Nephron (organoid): Measurements from ENCODE around the gene RNF19B.
"Not testable (repeated sequence)": the region's sequence is repeated elsewhere in the genome, so short reads cannot be mapped to it uniquely, and the experiment has no call there.

Experiments used
- H3K27ac Mint-ChIP-seq, 3 experiments: 2 replicates each; pipeline ENCODE4 v1.8.0; 2020; ENCODE audit warnings: mixed read lengths in 3 of 3, mild to moderate bottlenecking in 2 of 3, moderate library complexity in 1 of 3
- H3K27me3 Mint-ChIP-seq: 2 replicates; pipeline ENCODE4 v1.8.0; 2021; ENCODE audit warnings: low read depth, mild to moderate bottlenecking, moderate library complexity, mixed read lengths
- H3K36me3 Mint-ChIP-seq: 2 replicates; pipeline ENCODE4 v1.8.0; 2020; ENCODE audit warnings: low read depth, mixed read lengths
- H3K4me1 Mint-ChIP-seq: 2 replicates; pipeline ENCODE4 v1.8.0; 2020; ENCODE audit warnings: mixed read lengths
- H3K4me3 Mint-ChIP-seq, 3 experiments: 2 replicates each; pipeline ENCODE4 v1.8.0; 2020; ENCODE audit warnings: mild to moderate bottlenecking in 3 of 3, mixed read lengths in 3 of 3, moderate library complexity in 2 of 3
- H3K9me3 Mint-ChIP-seq: 2 replicates; pipeline ENCODE4 v1.8.0; 2020; ENCODE audit warnings: mixed read lengths
- CTCF ChIP-seq, 3 experiments: fragments of 200-600 bp; sonication (generic); IDR thresholded peaks; one replicate each; pipeline ENCODE4 v1.5.0; 2021; ENCODE audit warnings: antibody characterized with exemption in 3 of 3; ENCODE audit not compliant: unreplicated experiment in 3 of 3

The RNF19B gene

GRCh38 chr1:32983020-32983419 is 18.4 kb upstream of the RNF19B start:
- H3K27me3 Mint-ChIP-seq = peaks cover 23% of the 10 kb centered on the region
- peaks cover 11% of the 10 kb centered on the region for H3K4me1 Mint-ChIP-seq
- no peak for TF ChIP-seq CTCF (IDR thresholded peaks at IDR 0.05; ENCODE audit: unreplicated experiment in 3 of 3)
- H3K4me3 Mint-ChIP-seq = no peak overlapping the region
- H3K36me3 Mint-ChIP-seq = no peaks in the 10 kb centered on the region
- no peaks in the 10 kb centered on the region for H3K9me3 Mint-ChIP-seq
- H3K27ac Mint-ChIP-seq = no peak overlapping the region

GRCh38 chr1:32981003-32981901 is 16.6 kb upstream of the RNF19B start:
- peaks cover 30% of the 10 kb centered on the region for H3K27me3 Mint-ChIP-seq
- H3K9me3 Mint-ChIP-seq = no peaks in the 10 kb centered on the region
- H3K4me1 Mint-ChIP-seq = peaks cover 19% of the 10 kb centered on the region
- H3K36me3 Mint-ChIP-seq = no peaks in the 10 kb centered on the region
- no peak for TF ChIP-seq CTCF (IDR thresholded peaks at IDR 0.05; ENCODE audit: unreplicated experiment in 3 of 3)
- H3K4me3 Mint-ChIP-seq = no peak overlapping the region
- H3K27ac Mint-ChIP-seq = peak overlapping the region; percentile 11 to 30 (median 12)

- no peak for TF ChIP-seq CTCF (IDR thresholded peaks at IDR 0.05; ENCODE audit: unreplicated experiment in 3 of 3)
- Mint-ChIP-seq H3K27ac (no peak overlapping the region), H3K9me3 (peaks cover 3% of the 10 kb centered on the region), H3K36me3 (no peaks in the 10 kb centered on the region), H3K4me1 (peaks cover 19% of the 10 kb centered on the region), H3K4me3 (no peak overlapping the region), H3K27me3 (peaks cover 26% of the 10 kb centered on the region)
Observed at GRCh38 chr1:32980080-32980479, 15.5 kb upstream of the RNF19B start.

- TF ChIP-seq CTCF (IDR thresholded peaks at IDR 0.05; ENCODE audit: unreplicated experiment in 3 of 3) = no peak
- peaks cover 3% of the 10 kb centered on the region for H3K9me3 Mint-ChIP-seq
- peaks cover 19% of the 10 kb centered on the region for H3K4me1 Mint-ChIP-seq
- peaks cover 18% of the 10 kb centered on the region for H3K27me3 Mint-ChIP-seq
- no peak overlapping the region for H3K27ac Mint-ChIP-seq
- no peaks in the 10 kb centered on the region for H3K36me3 Mint-ChIP-seq
- no peak overlapping the region for H3K4me3 Mint-ChIP-seq
Observed at GRCh38 chr1:32978854-32979253, 14.2 kb upstream of the RNF19B start.

GRCh38 chr1:32977546-32978087 is 13.0 kb upstream of the RNF19B start:
- TF ChIP-seq CTCF (IDR thresholded peaks at IDR 0.05; ENCODE audit: unreplicated experiment in 3 of 3) = no peak
- Mint-ChIP-seq H3K36me3 (no peaks in the 10 kb centered on the region), H3K27me3 (peaks cover 18% of the 10 kb centered on the region), H3K4me1 (peaks cover 19% of the 10 kb centered on the region), H3K27ac (peak overlapping the region; percentile 11 to 48 (median 37)), H3K9me3 (peaks cover 3% of the 10 kb centered on the region), H3K4me3 (no peak overlapping the region)

- Mint-ChIP-seq H3K27me3 (peaks cover 30% of the 10 kb centered on the region), H3K4me3 (peak overlapping the region in 1 of 3 experiments; percentile 36), H3K4me1 (peaks cover 14% of the 10 kb centered on the region)
- H3K36me3 Mint-ChIP-seq, H3K27ac Mint-ChIP-seq, H3K9me3 Mint-ChIP-seq: not testable (repeated sequence)
Observed at GRCh38 chr1:32975055-32975454, 10.4 kb upstream of the RNF19B start.

GRCh38 chr1:32973458-32973857 is 8.8 kb upstream of the RNF19B start:
- H3K27ac Mint-ChIP-seq, H3K36me3 Mint-ChIP-seq, H3K9me3 Mint-ChIP-seq: not testable (repeated sequence)
- H3K27me3 Mint-ChIP-seq = peaks cover 31% of the 10 kb centered on the region
- peaks cover 14% of the 10 kb centered on the region for H3K4me1 Mint-ChIP-seq
- H3K4me3 Mint-ChIP-seq = peak overlapping the region in 2 of 3 experiments; percentile 63 to 85
